ENCODE data around the gene GNG4.
"Not testable (repeated sequence)": the region's sequence is repeated elsewhere in the genome, so short reads cannot be mapped to it uniquely, and the experiment has no call there.

The GNG4 gene

DNA sequence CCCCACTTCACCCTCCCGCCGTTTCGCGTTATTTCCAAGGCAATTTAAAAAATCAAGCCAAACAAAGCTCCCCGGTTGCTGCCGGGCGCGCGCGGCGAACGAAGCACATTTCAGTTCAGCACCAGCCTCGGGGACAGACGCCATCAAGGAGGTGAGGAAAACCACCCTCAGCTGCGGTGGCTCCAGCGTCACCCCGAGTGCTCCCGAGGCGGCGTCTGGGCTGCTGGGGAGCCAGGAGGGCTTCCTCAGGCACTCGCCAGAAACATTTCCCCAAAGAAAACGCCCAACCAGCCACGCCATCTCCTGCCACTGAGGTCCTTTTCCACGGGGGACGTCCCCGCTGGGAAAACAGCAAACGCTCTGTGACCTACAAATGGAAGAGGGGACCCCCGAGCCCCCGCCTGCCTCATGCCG, 623 bp downstream of the GNG4 start:
- DNase-seq = peak in 1 of 2 experiments; percentile 27

DNA sequence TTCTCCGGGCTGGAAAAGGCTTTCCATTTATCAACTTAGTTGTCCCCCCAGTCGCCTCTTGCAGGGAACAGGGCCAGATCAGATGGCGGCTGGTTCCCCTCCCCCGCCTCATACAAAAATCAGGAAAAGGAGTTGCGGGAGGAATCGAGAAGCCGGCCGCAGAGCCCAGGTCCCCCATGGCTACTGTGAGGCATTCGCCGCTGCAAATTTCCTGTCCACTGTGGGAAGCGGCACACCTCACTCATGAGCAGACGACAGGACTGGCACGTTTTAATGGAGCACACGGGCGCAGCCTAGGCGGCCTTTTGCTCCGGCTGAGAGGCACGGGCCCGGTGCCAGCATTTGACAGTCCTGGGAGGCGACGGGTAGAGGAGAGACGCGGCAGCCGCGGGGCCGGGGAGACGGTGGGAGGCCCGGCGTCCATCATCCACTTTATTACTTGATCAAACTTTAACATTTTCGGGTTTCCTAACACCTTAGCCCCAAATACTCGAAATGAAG, 1.1 kb downstream of the GNG4 start:
- peak; percentile 62 to 81 for DNase-seq

- DNase-seq = not testable (repeated sequence)
Measured at GRCh38 chr1:235647537-235647936, 2.0 kb downstream of the GNG4 start.

- DNase-seq = no peak
Measured at GRCh38 chr1:235646463-235646862, 3.1 kb downstream of the GNG4 start.

- DNase-seq = no peak
Measured at GRCh38 chr1:235644693-235645305, 4.8 kb downstream of the GNG4 start.

DNA sequence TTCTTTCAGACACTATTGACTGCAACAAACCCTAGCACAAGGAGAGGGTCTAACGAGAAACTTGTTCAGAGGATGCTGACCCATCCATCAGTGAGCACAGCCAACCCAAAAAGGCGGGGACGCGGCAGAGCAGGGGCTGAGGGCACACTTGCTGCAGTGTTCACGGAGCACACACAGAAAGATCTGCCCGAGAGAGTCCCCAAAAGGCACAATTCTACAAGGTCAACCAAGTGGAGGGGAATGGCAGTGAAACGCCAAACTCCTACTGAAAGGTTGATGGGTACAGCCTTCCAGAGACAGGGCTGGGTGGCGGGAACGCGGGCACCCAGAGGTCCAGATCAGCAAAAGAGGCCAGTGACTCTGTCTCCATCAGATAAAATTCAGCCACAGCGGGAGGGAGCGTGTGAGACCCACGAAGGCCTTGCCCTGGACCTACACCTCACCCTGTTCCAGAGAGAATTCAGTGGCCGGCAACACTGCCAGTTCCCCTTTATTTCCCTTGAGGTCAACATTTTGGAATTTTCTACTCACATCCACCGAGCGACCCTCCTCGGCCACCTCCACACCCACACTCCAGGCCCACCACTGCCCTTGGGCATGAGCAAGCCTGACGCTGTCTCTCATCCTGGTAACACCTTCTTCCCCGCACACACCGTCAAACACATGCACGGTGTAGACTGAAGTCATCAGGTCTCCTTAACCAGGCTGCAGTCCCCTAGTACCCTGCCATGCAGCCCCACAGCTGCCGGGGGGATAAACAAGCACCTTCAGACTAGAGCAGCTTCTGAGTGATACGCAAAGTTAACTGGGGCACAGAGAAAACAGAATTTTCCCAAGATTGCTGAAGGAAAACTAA, 5.5 kb downstream of the GNG4 start:
- DNase-seq = no peak

DNA sequence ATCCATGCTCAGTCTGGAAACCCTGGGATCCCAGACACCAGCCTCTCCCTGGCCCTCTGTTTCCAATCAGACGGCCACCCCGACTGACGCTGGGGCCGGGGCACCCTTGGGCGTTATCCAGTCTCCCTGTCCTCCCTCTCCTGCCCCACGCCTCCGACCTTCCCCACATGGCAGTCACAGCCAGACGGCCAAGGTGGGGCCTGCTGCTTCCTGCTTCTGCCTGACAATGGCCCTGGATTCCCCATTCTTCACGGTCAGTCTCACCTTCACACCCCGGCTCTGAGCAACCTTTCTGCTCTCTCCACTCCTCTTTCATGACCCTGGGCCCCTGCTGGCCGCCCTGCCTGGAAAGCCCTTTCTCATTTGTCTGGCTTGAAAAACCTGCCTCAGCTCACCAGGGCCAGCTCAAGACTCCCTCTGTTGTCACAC, 6.6 kb downstream of the GNG4 start:
- peak in 1 of 2 experiments; percentile 14 for DNase-seq

DNA sequence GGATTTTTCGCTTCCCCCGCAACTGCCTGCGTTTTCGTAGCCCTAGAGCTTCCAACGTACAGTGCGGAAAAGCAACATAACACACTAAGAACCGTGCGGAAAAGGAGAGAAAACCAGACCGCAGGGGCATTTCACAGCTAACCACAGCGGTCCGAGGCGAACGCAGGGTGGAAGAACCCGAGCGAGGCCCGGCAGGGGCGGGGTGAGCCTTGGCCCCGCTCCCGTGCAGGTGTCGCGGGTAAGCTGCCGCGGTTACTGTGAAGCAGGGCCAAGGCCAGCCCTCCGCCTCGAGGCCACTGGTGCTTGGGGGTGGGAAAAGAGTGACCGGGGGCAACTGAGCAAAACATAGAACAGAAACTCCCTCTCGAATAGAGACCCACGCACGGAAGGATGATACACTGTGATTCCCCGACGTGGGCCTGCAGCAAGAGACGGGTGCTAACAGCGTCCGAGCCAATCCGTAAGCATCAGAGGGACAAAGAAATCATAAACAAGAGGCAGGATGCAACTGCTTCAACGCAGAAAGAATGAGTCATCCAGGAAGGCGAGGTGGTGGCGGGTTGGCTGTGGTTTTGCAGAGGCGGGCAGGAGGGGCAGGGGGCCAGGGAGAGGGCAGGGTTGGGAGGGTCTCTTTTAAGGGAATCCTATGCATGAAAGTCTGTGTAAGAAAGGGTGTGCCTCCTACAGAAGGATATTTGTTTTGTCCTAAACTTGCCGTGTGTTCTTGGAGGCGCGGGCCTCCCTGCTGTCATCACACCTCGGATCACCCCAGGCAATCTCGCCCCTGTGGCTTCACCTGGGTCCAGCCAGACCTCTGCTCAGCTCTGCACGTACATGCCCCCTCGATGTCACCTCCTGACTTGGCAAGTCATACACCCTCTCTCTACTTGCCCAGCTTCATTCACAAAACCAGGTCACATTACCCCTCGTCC, 7.3 kb downstream of the GNG4 start:
- DNase-seq = peak; percentile 71 to 78

DNA sequence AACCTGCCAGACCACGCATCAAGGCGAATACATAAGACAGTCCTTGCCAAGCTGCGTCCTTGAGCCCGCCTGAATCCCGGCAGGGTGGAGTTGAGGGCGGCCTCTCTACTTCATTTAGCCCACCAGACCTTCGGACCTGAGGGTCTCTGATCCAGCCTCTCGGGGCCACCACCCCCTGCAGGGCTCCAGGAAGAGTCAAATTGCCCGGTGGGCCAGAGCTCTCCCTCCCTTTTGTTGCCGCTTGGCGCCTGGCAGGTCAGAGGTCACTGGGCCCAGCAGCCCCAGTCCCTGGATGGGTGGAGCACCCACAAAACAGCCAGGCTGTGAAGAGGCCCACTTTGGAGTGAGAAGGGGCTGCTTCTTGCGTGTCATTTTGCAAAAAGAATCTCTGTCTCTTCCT, 9.0 kb downstream of the GNG4 start:
- DNase-seq = no peak

GRCh38 chr1:235639226-235640205, 10.1 kb downstream of the GNG4 start:
- no peak for DNase-seq

- not testable (repeated sequence) for DNase-seq
Measured at GRCh38 chr1:235638612-235639011, 11.0 kb downstream of the GNG4 start.

DNA sequence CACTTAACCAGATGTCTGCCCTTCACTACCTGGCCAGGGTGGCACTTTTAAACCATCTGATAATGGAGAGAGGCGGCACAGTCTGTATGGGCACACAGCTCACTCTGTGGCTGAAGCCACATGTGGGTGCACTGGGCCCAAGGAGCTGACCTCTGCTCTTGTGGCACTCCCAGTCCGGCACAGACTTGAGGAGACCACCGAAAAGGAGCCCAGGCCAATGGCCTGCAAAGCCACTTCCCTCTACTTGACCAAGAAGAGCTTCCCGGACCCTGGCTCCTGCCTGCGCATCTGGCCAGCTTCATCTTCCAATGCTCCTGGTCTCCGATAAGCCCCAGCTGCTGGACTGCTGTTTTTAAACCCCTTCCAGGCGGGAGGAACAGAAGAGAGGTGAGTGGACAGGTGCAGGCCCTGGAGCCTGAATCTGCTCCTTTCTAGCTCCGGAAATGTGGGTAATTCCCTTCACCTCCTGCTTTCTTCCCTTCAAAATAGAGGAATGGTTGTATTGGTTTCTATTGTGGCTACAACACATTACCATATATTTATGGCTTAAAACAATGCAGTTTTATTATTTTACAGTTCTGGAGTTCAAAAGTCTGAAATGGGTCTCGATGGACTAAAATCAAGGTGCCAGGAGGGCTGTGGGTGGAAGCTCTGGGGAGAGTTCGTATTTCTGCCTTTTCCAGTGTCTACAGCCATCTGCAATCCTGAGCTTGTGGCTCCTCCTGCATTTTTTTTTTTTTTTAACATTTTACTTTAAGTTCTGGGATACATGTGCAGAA, 11.6 kb downstream of the GNG4 start:
- DNase-seq = no peak

GRCh38 chr1:235635938-235636662, 13.5 kb downstream of the GNG4 start:
- no peak for DNase-seq

DNA sequence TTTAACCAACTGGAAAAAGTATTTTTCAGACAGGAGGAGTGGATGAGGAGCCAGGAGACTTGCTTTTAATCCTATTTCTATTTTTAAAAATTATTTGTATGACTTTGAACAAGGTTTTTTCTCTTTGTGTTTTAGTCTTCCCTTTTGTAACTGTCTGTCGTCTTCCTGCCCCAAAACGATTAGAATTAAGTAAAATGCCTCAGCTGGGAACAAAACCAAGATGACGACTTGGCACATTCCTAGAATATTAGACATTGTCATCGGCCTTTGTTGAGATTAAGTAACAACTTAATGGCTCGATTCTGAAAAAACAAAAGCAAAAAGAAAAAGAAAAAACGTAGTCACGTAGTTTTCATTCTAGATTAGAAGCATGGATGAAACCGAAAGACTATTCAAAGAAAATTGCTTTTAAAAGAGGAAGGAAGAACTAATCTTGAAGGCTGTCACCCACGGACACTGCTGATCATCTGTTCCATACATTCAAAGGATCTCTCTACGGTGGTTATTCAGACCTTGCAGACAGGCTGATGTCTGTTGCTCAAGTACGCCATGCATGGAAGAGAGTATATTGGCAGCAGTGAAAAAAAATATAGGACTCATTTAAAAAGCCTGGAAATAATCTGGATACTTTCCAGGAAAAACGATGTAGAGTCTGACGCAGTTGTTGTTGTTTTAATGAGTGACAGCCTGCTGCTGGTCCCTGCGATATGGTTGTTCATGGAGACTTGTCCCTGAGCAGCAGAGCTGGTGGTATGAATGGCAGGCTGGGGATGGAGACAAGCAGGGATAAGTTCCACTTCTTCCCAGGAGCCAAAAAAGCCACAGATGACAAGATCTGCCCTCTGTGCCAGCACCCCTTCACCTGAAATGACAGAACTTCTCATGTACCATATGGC, 16.8 kb downstream of the GNG4 start:
- DNase-seq = no peak

- no peak for DNase-seq
Measured at GRCh38 chr1:235631816-235632215, 17.8 kb downstream of the GNG4 start.

GRCh38 chr1:235628316-235629005, 21.1 kb downstream of the GNG4 start:
- no peak for DNase-seq

DNA sequence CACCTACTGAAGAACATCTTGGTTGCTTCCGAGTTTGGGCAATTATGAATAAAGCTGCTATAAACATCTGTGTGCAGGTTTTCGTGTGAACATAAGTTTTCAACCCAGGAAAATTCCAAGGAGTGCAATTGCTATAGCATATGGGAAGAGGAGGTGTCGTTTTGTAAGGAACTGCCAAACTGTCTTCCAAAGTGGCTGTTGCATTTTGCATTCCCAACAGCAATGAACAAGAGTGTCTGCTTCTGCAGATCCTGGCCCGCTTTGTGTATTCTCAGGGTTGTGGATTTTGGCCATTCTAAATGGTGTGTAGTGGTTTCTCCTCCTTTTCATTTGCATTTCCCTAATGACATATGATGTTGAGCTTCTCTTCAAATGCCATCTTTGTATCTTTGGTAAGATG, 23.8 kb downstream of the GNG4 start:
- DNase-seq = no peak

- no peak for DNase-seq
Measured at GRCh38 chr1:235625340-235625739, 24.2 kb downstream of the GNG4 start.
